Spleen (tissue), 11 donors: ENCODE results near the gene WIPI1. TPM values are rescaled to one million over a fixed set of nuclear protein-coding genes. Genes with fewer than 3 reads are reported as not detected.

ENCODE experiments used
- DNase-seq: peaks from one replicate; pipeline ENCODE4 v3.0.0-alpha.2; 2020
- H3K27ac ChIP-seq, 8 donors: fragments of 200-600 bp; sonication (generic) in 7 of 8; 1 replicate in 4 of 8; 2 replicates in 4 of 8; pipeline versions ENCODE4 v1.5.0 to v1.8.0; 2016 to 2021; ENCODE audit warnings: inconsistent platforms in 4 of 8, mild to moderate bottlenecking in 4 of 8, moderate library complexity in 1 of 8
- H3K27me3 ChIP-seq, 7 donors: fragments of 200-600 bp; sonication (generic) in 6 of 7; replicated peaks in 1 of 7; 1 replicate in 4 of 7; 2 replicates in 3 of 7; pipeline versions ENCODE4 v1.5.0 to v1.8.0; 2016 to 2021; ENCODE audit warnings: inconsistent platforms in 3 of 7, mild to moderate bottlenecking in 1 of 7
- H3K36me3 ChIP-seq, 6 donors: fragments of 200-600 bp; sonication (generic) in 5 of 6; 1 replicate in 4 of 6; 2 replicates in 2 of 6; pipeline versions ENCODE4 v1.5.0 to v1.8.0; 2016 to 2021; ENCODE audit warnings: inconsistent platforms in 2 of 6
- H3K4me1 ChIP-seq, 6 donors: fragments of 200-600 bp; sonication (generic) in 5 of 6; 1 replicate in 3 of 6; 2 replicates in 3 of 6; pipeline versions ENCODE4 v1.5.0 to v1.8.0; 2016 to 2021; ENCODE audit warnings: inconsistent platforms in 3 of 6
- H3K4me3 ChIP-seq, 8 donors: fragments of 200-600 bp; sonication (generic) in 7 of 8; 1 replicate in 4 of 8; 2 replicates in 4 of 8; pipeline versions ENCODE4 v1.5.0 to v1.8.0; 2016 to 2021; ENCODE audit warnings: inconsistent platforms in 4 of 8, mild to moderate bottlenecking in 4 of 8, moderate library complexity in 2 of 8
- H3K9me3 ChIP-seq, 8 donors: fragments of 200-600 bp; sonication (generic) in 7 of 8; 1 replicate in 4 of 8; 2 replicates in 4 of 8; pipeline versions ENCODE4 v1.5.0 to v1.8.0; 2016 to 2021; ENCODE audit warnings: inconsistent platforms in 4 of 8
- POLR2A ChIP-seq, 3 donors: fragments of 450-650 bp; IDR thresholded peaks; one replicate each; pipeline ENCODE4 v1.5.1; 2017; ENCODE audit warnings: antibody characterized with exemption in 3 of 3, mild to moderate bottlenecking in 1 of 3
- POLR2AphosphoS5 ChIP-seq, 3 donors: sonication (generic); formaldehyde crosslinking; IDR thresholded peaks; one replicate each; pipeline ENCODE4 v1.5.1; 2017; ENCODE audit warnings: antibody characterized with exemption in 3 of 3
- WGBS, 5 donors: extraction: QIAGEN DNeasy Blood & Tissue Kit in 3 of 5; methylation state at CpG; one replicate each; pipeline versions ENCODE4 v1.1.5 to v1.1.7; 2013 to 2018; 5-methylcytosine and 5-hydroxymethylcytosine counted together
- intact Hi-C: fragments of 100-400 bp; cut with DNase I; formaldehyde crosslinking; loops from one replicate; pipeline ENCODE4 v1.15.0; 2023; ENCODE audit warnings: low total_unique reads
- polyA plus RNA-seq, 3 donors: library from polyadenylated mRNA; stranded (reverse); fragments of 200-250 nt; gene quantifications; one replicate each; pipeline ENCODE4 v1.2.1, GENCODE V29; 2013
- total RNA-seq, 7 donors: library from RNA; depleted of rRNA in 3 of 7; stranded (reverse); fragments of >200 nt in 3 of 7; fragmentation: NEBNext Ultra II Directional in 4 of 7; extraction: Animal tissue kit (Norgen Biotek cat#: 25700) in 4 of 7; gene quantifications; one replicate each; pipeline versions ENCODE4 v1.1.0 to v1.2.1, GENCODE V29; 2016 to 2021
- TF ChIP-seq, protein P1 (sequence below), 11 experiments: fragments of 200-600 bp in 7 of 11; fragments of 450-650 bp in 4 of 11; sonication (generic) in 4 of 11; IDR thresholded peaks in 8 of 11; conservative IDR thresholded peaks in 3 of 11; 1 replicate in 7 of 11; 2 replicates in 4 of 11; pipeline versions ENCODE4 v1.4.0 to v1.8.0; 2016 to 2021; ENCODE audit warnings: antibody characterized with exemption in 11 of 11, inconsistent platforms in 4 of 11, mild to moderate bottlenecking in 1 of 11
- donor health status: healthy with polysubstance abuse.
- donor health status: DM: no; HTN: no; CAD: no; lungs with moderate emphysema.
- donor health status: DM: no; HTN: no; CAD: no.
- donor health status: Bipolar disorder and iron deficiency.
- donor health status: healthy.
- donor health status: DM: no; HTN: no; CAD: no.
- donor health status: DM: yes; HTN: yes; CAD: no.

The WIPI1 gene
- total and polyA plus RNA-seq, 10 donors = 7.2 to 38.3 (median 25.6) TPM

DNA sequence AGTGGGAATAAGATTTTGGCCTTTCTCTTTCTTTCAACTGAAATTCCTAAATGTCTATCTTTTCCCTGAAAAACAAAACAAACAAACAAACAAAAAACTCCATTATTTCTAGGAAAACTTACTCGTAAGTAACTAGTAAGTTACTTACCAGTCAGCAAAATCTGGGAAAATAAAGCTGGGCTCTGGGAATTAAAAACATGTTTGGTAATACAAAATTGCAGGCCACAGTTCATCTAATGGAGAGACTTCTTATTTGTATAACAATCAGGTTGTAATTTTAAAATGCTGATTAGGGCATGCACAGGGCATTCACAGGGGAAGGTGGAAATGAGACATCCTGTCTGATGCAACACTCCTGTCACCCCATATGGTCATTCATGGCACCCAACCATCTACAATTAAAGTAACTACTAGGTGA is 3.8 kb upstream of the WIPI1 start:
- no peaks in the 10 kb centered on the region for H3K27me3 ChIP-seq
- 84 to 91% (median 86%) methylated on average over 1 of the region's 1 CpG for WGBS, 5 donors
- peaks cover 5 to 67% (median 54%) of the 10 kb centered on the region in 6 donors for H3K4me1 ChIP-seq
- H3K27ac ChIP-seq = peak overlapping the region in 5 of 8 donors; percentile 9 to 96 (median 66)
- intact Hi-C loops = loop anchor here (10.0 kb wide), 2 partner anchors 196 to 286 kb away; no protein-coding TSS in a partner anchor
- H3K9me3 ChIP-seq = no peaks in the 10 kb centered on the region
- H3K36me3 ChIP-seq = no peaks in the 10 kb centered on the region
- no peak overlapping the region for H3K4me3 ChIP-seq
- TF ChIP-seq, protein P1, sequence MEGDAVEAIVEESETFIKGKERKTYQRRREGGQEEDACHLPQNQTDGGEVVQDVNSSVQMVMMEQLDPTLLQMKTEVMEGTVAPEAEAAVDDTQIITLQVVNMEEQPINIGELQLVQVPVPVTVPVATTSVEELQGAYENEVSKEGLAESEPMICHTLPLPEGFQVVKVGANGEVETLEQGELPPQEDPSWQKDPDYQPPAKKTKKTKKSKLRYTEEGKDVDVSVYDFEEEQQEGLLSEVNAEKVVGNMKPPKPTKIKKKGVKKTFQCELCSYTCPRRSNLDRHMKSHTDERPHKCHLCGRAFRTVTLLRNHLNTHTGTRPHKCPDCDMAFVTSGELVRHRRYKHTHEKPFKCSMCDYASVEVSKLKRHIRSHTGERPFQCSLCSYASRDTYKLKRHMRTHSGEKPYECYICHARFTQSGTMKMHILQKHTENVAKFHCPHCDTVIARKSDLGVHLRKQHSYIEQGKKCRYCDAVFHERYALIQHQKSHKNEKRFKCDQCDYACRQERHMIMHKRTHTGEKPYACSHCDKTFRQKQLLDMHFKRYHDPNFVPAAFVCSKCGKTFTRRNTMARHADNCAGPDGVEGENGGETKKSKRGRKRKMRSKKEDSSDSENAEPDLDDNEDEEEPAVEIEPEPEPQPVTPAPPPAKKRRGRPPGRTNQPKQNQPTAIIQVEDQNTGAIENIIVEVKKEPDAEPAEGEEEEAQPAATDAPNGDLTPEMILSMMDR (IDR thresholded peaks at IDR 0.05 in 8 of 11, conservative IDR thresholded peaks at IDR 0.05 in 3 of 11) = no peak
- no peak for TF ChIP-seq POLR2AphosphoS5 (IDR thresholded peaks at IDR 0.05)
- no peak for TF ChIP-seq POLR2A (IDR thresholded peaks at IDR 0.05)
- no peak for DNase-seq

DNA sequence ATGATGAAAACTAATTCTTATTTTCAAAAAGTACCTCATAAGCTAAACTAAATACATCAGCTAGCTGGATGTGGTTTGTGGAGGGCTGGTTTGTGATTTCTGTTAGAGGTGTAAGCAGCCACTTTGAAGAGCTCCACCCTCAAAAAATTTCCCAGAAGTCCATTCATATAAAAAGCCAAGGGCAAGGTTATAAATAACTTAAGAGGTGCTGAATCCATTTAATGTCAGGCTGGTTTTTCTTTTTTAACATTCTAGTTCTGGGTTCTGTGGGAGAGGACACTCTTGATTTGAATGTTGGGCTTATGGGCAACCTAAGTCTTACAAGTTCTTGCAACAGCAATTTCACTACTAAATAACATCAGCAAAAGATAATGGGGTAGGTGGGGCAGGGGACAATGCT is 3.4 kb upstream of the WIPI1 start:
- Histone ChIP-seq H3K4me1 (peaks cover 5 to 67% (median 55%) of the 10 kb centered on the region in 6 donors), H3K27ac (peak overlapping the region in 7 of 8 donors; percentile 1 to 96 (median 58)), H3K27me3 (no peaks in the 10 kb centered on the region), H3K9me3 (no peaks in the 10 kb centered on the region), H3K4me3 (no peak overlapping the region), H3K36me3 (no peaks in the 10 kb centered on the region)
- intact Hi-C loops = loop anchor here (10.0 kb wide), 2 partner anchors 196 to 286 kb away; no protein-coding TSS in a partner anchor
- TF ChIP-seq, protein P1 (IDR thresholded peaks at IDR 0.05 in 8 of 11, conservative IDR thresholded peaks at IDR 0.05 in 3 of 11) = no peak
- DNase-seq = no peak

DNA sequence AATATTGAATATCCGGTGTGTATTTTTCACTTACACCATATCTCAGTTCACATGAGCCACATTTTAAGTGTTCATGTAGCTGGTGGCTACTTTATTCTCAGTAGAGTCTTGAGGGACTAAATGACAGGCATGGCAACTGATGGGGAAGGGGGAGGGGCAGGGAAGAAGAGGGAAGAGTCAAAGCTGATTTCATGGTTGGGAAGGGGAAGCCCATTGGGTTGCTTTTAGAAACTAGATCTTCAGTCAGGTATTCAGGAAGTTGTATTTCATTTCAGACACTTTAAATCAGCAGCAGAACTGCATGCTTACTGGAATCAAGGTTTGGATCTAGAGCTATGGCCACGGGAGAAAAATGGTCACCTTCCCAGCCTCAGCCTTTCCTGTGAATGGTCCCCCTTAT is 2.9 kb upstream of the WIPI1 start:
- no peak for DNase-seq
- intact Hi-C loops = loop anchor here (10.0 kb wide), 2 partner anchors 195 to 285 kb away; no protein-coding TSS in a partner anchor
- Histone ChIP-seq H3K9me3 (no peaks in the 10 kb centered on the region), H3K36me3 (no peaks in the 10 kb centered on the region), H3K4me3 (no peak overlapping the region), H3K27ac (peak overlapping the region in 7 of 8 donors; percentile 1 to 96 (median 58)), H3K4me1 (peaks cover 5 to 73% (median 60%) of the 10 kb centered on the region in 6 donors), H3K27me3 (no peaks in the 10 kb centered on the region)
- 66 to 79% (median 67%) methylated on average over 2 of the region's 2 CpGs for WGBS, 5 donors
- TF ChIP-seq, protein P1 (IDR thresholded peaks at IDR 0.05 in 8 of 11, conservative IDR thresholded peaks at IDR 0.05 in 3 of 11) = no peak
- TF ChIP-seq POLR2A (IDR thresholded peaks at IDR 0.05) = no peak
- no peak for TF ChIP-seq POLR2AphosphoS5 (IDR thresholded peaks at IDR 0.05)

DNA sequence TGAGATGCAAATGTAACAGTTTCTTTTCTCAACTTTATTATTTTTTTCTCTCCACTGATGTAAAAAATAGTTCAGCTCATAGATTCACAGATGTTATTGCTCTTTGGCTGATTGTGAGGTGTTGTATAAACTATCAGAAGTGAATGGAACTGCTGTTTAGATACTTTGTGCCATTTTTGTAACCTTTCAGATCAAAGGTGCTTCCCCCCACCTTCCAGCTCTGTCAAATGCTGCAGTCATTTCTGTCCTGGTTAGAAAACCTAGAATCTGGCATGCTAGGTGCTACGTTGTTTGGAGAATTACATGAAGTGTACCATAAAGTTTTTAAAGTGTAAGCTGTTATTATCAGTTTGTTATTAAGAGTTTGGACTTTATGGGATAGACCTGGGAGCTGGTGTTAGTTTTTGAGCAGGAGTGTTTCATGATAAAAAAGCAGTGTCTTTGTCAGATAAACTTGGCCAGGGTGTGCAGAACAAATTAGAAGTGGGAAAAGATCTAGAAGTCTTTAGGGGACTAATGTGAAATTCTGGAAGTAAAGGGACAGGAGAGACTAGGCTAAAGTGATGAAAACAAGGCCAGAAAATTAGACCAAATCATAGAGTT is 1.8 kb upstream of the WIPI1 start:
- no peaks in the 10 kb centered on the region for H3K36me3 ChIP-seq
- no peaks in the 10 kb centered on the region for H3K27me3 ChIP-seq
- DNase-seq = no peak
- 57 to 85% (median 69%) methylated on average over 1 of the region's 1 CpG for WGBS, 5 donors
- intact Hi-C loops = no loop called here
- no peak overlapping the region for H3K4me3 ChIP-seq
- H3K27ac ChIP-seq = peak overlapping the region in 6 of 8 donors; percentile 24 to 96 (median 62)
- H3K4me1 ChIP-seq = peaks cover 5 to 82% (median 63%) of the 10 kb centered on the region in 6 donors
- H3K9me3 ChIP-seq = no peaks in the 10 kb centered on the region
- TF ChIP-seq POLR2A (IDR thresholded peaks at IDR 0.05) (no peak), POLR2AphosphoS5 (IDR thresholded peaks at IDR 0.05) (no peak)
- TF ChIP-seq, protein P1 (IDR thresholded peaks at IDR 0.05 in 8 of 11, conservative IDR thresholded peaks at IDR 0.05 in 3 of 11) = no peak
